Right ventricle myocardium inferior (tissue), 1 donor: ENCODE results near the gene SLC9A3. TPM values are rescaled to one million over a fixed set of nuclear protein-coding genes. Genes with fewer than 3 reads are reported as not detected.

Experiments
- ATAC-seq: fragments of 200-7000 bp; cut with Tn5 transposase; one replicate; pipeline ENCODE4 v1.9.1; 2020; ENCODE audit warnings: mild to moderate bottlenecking, moderate library complexity
- DNase-seq: peaks from one replicate; pipeline ENCODE4 v3.0.0; 2021; ENCODE audit errors: missing footprints
- intact Hi-C: fragments of 100-400 bp; cut with DNase I; formaldehyde crosslinking; loops from one replicate; pipeline ENCODE4 v1.11.0; 2022
- long read RNA-seq: library from polyadenylated mRNA; unstranded; transcript quantifications from one replicate; pipeline ENCODE4 v2.0.0, GENCODE V29; 2021
- total RNA-seq: library from RNA; stranded (reverse); fragmentation: NEBNext Ultra II Directional; extraction: Animal tissue kit (Norgen Biotek cat#: 25700); gene quantifications from one replicate; pipeline ENCODE4 v1.2.1, GENCODE V29; 2021
- donor health status: DM: no; HTN: yes; CAD: no; lungs with severe emphysema.

Gene SLC9A3
- 1.1 TPM for total RNA-seq
- long read RNA-seq = 0 reads

DNA sequence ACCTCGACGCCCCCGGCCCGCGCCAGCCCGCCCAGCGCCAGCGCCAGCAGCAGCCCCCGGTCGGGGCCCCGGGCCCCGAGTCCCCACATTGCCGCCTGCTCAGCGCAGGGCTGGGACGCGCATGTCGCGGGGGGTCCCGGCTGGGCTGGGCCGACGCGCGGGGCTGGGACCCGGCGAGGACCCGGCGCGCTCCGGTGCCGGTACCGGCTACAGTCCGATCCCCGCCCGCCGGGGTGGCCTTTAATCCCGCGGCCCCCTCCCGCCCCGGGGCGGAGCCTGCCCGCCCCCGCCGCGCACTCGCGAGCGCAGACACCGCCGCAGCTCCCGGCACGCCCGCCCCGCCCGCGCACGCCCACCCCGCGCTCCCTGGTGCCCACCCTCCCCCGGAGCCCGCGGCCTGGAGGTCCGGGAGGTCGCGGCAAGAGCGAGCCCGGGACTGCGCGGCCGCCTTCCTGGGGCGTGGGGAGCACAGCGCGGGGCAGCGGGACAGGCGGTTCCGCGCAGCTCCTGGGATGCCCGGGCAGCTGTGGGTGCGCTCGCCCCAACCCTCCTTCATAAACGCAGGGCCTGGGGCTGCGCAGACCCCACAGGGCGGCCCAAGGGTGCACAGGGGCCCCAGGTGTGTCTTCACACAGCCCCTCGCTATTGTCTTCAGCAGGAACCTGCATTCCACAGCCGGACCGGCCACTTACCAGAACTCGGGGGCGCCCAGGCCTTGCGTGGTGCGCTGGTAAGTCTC, at the start of gene SLC9A3:
TSS of gene SLC9A3 (minus strand) at position 216 of the 739 bp plus-strand sequence.
- DNase-seq (peak; percentile 37), ATAC-seq (no peak)
- intact Hi-C loops = no loop called here

DNA sequence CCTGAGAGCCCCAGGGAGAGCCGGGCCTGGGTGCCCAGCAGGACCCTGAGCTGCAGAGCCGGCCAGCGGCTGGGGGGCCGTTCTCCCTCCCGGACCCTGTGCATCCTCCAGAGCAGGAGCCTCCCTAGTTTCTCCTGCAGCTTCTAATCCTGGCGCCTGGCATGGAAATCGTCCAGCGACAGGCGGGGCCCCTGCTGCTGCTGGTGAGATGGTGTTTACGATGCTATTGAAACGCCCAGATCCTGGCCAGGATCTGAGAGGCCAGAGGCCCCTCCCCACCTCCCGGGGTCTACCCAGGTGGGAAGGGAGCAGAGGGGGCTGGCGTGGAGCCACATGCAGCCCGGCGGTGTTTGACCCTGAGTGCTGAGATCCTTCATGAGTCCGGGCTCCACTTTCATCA, 49.7 kb upstream of the SLC9A3 start:
- intact Hi-C loops = no loop called here
- DNase-seq (no peak), ATAC-seq (no peak)

DNA sequence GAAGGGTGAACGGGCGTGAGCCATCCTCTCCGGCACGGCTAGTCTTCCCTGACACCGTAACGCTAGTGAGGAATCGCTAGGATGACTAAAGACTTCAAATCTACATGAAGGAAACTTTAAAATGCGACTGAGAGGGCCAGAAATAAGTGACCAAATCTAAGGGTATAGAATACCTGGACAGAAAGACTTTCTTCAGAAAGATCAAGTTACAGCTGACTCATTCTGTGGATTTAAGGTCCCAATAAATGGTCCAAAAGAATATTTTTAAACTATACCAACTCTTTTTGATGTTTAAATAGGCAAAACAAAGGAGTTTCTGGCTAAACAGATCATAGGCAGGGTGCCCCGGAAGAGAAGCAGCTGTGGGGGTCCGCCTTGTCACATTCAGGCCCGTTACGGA, 49.0 kb upstream of the SLC9A3 start:
- no peak for ATAC-seq
- no peak for DNase-seq
- intact Hi-C loops = no loop called here

DNA sequence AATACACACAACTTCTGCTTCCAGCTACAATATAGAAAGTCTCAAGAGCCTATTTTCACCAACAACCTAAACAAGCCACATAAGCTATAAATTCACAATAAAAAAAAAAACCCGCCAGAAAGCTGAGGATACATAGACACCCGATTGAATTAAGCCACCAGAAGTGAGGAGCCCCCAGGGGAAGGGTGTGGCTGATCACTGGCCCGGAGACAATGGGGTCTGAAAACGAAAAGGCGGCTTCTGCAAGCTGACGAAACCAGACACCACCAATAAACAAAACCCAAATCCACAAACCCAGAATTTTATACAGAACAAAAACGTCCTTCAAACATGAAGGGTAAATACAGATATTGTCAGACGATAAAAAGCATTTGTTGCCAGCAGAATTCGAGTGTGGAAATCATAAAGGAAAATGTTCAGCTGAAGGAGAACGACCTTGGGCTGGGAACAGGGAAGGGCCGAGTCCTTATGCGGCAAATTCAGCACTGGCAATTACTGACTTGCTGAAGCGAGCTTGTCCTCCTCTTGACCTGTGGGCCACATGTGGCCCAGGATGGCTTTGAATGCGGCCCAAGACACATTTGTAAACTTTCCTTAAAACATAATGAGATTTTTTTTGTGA, 48.3 kb upstream of the SLC9A3 start:
- ATAC-seq = no peak
- DNase-seq = no peak
- intact Hi-C loops = no loop called here

DNA sequence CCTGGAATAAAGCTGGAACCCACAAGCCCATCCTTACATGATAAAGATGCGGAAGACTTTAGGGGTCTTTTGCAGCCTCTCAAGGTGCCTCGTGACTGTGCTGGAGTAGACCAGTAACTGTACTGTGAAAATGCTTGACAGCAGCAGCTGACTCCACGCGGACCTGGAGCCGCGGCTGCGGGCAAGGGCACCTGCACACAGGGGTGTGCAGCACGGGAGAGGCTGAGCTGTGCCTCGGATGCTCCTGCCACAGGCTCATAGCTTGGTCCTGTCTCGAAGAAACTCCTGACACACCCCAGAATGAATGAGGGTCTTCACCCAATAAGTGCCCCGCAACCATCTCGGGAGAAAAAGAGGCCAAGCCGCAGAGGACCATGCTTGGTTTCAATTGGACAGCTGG, 47.5 kb upstream of the SLC9A3 start:
- ATAC-seq = no peak
- intact Hi-C loops = no loop called here
- DNase-seq = no peak

DNA sequence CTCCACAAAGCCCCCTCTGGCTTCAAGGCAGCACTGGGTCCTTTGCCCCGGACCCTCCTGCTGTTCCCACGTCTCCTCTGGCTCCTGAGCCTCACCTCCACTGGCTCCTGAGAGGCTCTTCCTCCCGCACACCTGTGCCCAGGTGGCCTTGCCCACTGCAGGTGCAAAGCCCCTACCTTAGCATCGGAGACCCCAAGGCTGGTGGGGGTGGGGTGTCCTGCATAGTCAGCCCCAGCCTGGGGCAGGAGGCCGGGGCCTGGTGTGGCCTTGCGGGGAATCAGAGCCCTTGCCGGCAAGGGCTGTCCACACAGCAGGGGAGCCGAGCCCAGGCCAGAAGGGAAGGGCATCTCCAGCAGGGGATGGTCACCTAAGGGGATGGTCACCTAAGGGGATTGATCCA, 46.6 kb upstream of the SLC9A3 start:
- ATAC-seq (no peak), DNase-seq (no peak)
- intact Hi-C loops = no loop called here

DNA sequence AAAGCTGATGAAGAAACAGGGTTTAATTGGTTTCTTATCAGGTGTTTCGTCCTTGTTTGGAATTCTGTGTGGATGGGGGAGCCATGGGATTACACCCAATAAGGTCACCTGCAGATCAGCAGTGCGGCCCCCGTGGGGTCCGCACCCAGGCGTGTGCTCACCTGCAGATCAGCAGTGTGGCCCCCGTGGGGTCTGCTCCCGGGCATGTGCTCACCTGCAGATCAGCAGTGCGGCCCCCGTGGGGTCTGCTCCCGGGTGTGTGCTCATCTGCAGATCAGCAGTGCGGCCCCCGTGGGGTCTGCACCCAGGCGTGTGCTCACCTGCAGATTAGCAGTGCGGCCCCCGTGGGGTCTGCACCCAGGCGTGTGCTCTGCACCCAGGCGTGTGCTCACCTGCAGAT, 46.2 kb upstream of the SLC9A3 start:
- no peak for DNase-seq
- ATAC-seq = no peak
- intact Hi-C loops = no loop called here

DNA sequence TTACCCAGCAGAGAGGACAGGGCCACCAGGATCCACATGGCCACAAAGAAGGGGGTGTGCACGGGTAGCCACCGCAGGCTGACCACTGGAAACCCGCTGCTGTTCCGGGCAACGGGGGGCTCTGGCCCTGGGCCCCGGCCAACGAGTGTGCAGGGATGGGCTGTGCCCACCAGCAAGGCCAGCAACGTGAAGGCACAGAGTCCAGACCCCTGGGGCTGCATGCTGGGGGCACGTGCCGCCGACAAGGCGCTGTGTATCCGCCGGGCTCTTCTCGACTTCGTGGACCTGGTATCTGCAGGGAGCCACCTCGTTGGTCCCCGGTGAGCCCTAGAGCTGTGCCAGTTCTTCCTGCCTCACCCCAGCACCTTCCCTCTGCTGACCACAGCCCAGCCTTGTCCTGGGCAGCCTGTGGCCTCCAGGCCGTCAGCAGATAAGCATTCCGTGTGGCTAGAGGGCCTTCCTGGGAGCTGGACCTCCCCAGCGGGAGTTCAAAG, 45.7 kb upstream of the SLC9A3 start:
- DNase-seq = no peak
- intact Hi-C loops = no loop called here
- ATAC-seq = no peak

DNA sequence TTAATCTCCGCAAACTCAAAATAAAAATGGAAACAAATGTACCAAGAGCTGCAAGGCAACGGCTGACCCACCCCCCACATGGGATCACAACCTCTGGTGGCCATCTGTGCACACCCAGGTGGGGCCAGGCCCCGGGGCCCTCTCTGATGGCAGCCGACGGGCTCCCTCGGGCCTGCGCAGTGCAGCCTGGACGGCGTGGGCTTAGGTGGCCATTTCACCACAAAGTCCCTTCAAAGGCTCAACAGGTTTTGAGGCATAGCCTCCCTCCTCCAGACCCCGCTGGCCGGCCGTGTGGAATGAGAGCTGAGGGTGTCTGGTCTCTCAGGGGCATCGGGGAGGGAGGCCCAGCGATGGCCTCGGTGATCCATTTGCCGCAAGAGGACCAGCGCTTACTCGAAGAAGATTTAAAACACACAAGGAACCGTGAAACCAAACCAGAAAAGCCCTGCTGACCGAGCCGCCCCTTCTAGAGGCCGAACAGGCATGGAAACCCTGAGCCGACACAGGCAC, 45.2 kb upstream of the SLC9A3 start:
- intact Hi-C loops = no loop called here
- DNase-seq (no peak), ATAC-seq (no peak)

DNA sequence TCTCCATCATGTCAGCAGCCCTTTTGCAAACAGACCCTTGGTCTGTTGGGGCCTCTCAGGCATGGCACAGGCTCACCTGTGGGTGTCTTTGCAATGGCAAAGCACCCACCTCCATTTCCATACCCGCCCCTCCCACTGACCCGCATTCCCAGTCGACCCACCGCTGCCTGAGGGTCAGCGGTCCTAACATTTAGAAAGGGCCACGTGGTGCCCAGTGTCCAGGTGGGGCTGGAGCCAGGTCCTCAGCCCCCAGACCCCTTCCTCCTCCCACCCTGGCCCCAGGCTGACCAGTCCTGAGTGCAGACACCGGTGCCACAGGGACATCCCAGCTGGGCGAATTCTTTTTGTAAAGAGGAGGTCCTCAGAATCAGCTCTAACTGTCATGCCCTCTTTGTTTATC, 44.6 kb upstream of the SLC9A3 start:
- intact Hi-C loops = no loop called here
- DNase-seq (no peak), ATAC-seq (no peak)

DNA sequence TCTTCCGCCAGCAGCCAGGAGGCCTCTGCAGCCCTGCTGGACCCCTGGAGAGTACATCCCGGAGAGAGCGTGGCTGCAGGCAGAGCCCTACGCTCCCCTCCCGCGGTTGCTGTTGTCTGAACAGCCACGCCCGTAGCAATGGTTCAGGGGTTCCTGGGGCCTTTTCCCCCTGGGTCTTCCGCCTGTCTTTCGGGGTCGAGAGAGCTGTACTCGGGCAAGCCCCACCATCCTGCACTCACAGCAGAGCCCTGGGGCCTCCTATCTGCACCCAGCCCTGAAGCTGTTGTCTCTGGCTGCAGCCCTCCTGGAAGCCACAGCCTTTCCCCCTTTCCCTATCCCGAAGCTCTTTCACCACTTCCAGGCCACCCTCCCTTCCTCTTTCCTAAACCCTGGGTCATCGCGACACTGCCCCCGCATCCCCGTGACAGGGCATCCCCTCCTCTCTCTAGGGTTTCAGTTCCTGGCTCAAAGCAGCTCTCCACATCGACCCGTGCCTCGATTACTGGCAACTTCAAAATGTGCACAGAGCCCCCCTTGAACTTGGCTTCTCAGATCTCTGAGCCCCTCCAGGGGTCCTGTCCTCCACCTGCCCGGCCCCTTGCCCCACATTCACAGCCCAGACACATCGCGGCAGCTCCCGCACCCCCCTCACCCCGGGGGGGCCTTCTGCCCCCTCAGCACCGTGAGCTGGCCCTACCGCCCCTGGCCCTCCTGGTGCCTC, 44.0 kb upstream of the SLC9A3 start:
- intact Hi-C loops = no loop called here
- ATAC-seq (no peak), DNase-seq (no peak)

DNA sequence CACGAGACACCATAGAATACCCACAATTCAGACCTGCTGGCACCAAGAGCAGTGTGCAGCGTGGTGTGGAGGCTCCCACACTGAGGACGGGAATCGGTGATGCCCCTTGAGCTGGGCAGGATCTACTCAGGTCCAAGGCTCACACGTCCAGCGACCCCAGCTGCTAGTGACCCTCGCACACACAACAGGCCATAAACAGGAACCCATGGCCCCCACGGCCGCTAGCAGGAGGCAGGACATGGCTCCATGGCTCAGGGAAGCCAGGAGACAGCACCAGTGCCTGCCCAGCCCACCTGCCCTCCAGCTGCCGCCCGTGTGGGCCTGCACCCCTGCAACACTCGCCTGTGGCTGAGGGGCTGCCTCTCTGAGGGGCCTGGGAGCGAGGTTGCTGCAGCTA, 43.4 kb upstream of the SLC9A3 start:
- ATAC-seq = no peak
- intact Hi-C loops = no loop called here
- no peak for DNase-seq

DNA sequence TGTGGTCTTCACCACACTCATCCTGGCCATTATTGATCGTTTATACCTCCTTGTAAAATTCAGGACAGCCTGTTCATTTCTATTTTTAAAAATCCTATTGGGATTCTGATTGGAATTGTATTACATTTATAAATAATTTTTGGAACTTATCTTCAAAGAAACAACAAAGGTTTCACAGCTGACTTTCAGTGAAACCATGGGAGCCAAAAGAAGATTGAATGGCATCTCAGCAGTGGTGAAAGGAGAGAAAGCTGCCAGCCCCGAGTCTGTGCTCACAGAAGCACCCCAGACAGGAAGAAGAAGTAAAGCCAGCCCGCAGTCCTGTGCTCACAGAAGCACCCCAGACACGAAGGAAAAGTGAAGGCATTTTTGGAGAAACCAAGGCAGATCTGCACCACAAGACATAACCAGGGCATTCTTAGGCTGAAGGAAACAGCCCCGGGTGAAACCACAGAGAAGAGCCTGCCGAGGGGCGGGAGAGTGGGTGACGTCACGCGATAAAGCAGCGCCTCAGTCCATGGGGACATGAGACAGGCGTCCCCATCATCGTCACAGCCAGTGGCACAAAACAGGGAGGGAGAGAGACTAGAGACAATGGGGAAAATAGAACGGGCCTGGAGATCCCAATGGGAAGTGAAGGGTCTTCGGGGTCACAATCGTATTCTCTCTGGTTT, 42.5 kb upstream of the SLC9A3 start:
- DNase-seq (no peak), ATAC-seq (no peak)
- intact Hi-C loops = no loop called here

DNA sequence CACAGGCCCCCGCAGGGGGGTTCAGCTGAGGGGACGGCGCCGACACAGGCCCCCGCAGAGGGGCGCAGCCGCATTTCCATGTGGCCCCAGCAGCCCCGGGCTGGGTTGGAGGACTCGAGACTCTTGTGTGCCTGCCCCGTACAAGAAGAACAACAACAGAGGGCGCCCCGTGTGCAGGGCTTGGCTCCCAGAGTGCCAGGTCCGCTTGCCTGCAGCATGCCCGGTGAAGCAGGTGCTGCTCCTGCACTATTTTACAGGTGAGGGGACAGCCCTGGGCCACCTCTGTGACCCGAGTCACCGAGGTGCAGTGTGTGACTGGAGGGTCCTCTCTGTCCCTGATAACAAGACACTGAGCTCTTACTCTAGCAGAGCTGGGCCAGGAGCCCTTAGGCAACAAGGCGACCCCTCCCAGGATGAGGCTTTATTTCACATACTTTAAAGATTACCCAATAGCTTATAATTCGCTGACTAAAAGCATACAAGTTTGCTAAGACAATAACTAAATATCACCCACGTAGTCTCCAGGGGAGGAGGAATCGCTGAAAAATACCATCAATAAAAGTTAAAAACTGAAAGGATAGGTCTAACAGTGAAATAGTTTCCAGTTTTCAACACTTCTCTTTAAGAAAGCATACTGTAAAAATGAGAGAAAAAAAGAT, 41.7 kb upstream of the SLC9A3 start:
- ATAC-seq (no peak), DNase-seq (peak; percentile 20)
- intact Hi-C loops = no loop called here

DNA sequence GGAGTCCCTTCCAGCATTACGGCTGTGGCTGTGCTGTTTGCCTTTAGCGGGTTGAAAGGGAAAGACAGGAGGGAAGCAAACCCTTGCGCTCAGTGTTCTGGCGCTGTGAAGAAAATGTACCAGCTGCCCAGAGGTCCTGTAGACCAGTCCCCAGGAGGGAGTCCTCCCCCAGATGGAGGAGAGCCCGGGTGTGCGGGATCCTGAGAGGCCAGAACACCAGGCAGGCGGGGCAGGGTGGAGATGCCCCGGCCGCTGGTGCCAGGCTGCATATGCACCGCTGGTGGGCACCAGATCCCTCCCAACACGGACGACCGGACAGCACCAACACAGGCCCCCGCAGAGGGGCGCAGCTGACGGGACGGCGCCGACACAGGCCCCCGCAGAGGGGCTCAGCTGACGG, 37.2 kb upstream of the SLC9A3 start:
- DNase-seq (no peak), ATAC-seq (no peak)
- intact Hi-C loops = no loop called here

DNA sequence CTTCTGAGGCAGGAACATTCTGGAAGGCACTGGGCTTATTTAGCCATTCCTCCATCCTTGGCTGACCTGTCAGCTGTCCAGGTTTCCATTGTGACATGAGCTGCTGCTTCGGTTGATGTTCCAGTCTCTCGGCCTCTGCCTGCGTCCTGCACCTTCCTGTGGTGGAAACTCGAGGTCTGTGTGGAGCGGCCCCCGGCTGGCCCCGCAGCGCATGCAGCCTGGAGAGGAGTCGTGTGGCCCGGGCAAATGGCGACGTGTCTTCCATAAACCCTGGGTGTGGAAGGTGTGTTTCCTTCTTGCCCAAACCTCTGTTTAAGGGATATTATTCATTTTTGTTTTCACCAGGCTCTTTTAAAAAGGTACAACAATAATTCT, 36.5 kb upstream of the SLC9A3 start:
- DNase-seq (peak; percentile 45), ATAC-seq (no peak)

DNA sequence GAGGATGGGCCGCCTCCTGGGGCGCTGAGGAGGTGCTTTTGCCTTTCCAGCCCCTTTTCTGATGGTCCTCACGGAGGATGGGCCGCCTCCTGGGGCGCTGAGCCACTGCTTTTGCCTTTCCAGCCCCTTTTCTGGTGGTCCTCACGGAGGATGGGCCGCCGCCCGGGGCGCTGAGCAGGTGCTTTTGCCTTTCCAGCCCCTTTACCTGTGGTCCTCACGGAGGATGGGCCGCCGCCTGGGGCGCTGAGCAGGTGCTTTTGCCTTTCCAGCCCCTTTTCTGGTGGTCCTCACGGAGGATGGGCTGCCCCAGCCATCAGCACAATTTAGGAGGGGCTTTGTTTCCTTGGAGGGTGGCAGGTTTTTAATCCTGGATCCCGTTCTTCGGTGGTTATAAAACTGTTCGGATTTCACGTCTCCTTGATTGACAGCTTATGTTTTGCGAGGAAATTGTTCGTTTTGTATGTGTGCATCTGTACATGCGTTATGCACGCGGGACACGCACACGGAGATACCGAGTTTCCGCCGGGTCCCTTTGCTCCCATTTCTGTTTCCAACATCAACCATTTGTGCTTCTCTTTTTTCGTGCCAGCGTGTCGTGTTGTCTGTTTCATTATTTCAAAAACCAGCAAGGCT, 34.7 kb upstream of the SLC9A3 start:
- intact Hi-C loops = no loop called here
- ATAC-seq = no peak
- no peak for DNase-seq

More for the DNA sequence above, 36.5 kb upstream of the SLC9A3 start:
- intact Hi-C loops = no loop called here

DNA sequence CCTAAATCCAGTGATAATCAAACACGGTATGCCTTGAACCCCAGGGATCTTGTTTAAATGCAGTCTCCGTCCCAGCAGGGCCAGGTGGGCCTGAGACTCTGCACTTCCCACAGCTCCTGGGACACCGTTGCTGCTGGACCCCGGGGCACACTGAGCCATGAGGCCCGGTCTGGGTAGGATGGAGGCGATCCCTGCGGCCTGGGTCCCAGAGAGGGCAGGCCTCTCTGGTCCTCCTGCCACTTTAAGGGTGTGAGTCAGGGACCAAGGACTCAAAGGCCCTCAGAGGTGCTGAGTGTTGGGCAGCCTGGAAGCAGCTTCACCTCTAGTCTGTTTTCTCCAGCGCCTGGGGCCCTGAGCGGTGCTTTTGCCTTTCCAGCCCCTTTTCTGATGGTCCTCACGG, 34.1 kb upstream of the SLC9A3 start:
- DNase-seq (no peak), ATAC-seq (no peak)
- intact Hi-C loops = no loop called here
